B cell (primary cell): ENCODE results near the gene SLC3A2. TPM values are rescaled to one million over a fixed set of nuclear protein-coding genes. Genes with fewer than 3 reads are reported as not detected.
A peak's percentile ranks its signal among the peaks of the same experiment; 100 is the strongest.

Source experiments
- ATAC-seq: fragments of 200-7000 bp; cut with Tn5 transposase; one replicate; pipeline ENCODE4 v1.10.0; 2021; ENCODE audit warnings: low read depth, mild to moderate bottlenecking, moderate number of reproducible peaks, moderate library complexity
- CTCF ChIA-PET: fragments of 350-600 bp; sonication (Branson Sonifier 250); formaldehyde crosslinking; loops from one replicate; lab custom pipeline; 2021; ENCODE audit warnings: antibody characterized with exemption, inconsistent platforms; lab: Charles Lee
- POLR2A ChIA-PET: fragments of 350-600 bp; sonication (Branson Sonifier 250); formaldehyde crosslinking; loops from one replicate; lab custom pipeline; 2021; ENCODE audit warnings: antibody characterized with exemption; lab: Charles Lee
- DNase-seq: peaks from one replicate; pipeline ENCODE4 v3.0.0; 2013
- H2AFZ ChIP-seq: 2 replicates; pipeline ENCODE4 v1.6.1; 2012; ENCODE audit warnings: mild to moderate bottlenecking, low read depth, low read length; ENCODE audit not compliant: insufficient read depth, poor library complexity, severe bottlenecking
- H3K27ac ChIP-seq, 2 donors: 1 replicate in 1 of 2; 2 replicates in 1 of 2; pipeline ENCODE4 v1.5.1; 2012 to 2013; ENCODE audit warnings: low read length in 2 of 2, mild to moderate bottlenecking in 2 of 2, moderate library complexity in 1 of 2
- H3K27me3 ChIP-seq, 4 experiments: fragments of 200-600 bp in 1 of 4; sonication (generic) in 1 of 4; replicated peaks in 1 of 4; 1 replicate in 2 of 4; 2 replicates in 2 of 4; pipeline versions ENCODE4 v1.6.1 to v1.7.0; 2013 to 2016; ENCODE audit warnings: low read length in 3 of 4, mild to moderate bottlenecking in 2 of 4, mixed read lengths in 1 of 4, moderate library complexity in 1 of 4; ENCODE audit not compliant: insufficient read depth in 4 of 4, control insufficient read depth in 3 of 4; ENCODE audit errors: control extremely low read depth in 1 of 4
- H3K36me3 ChIP-seq, 2 experiments: replicated peaks in 1 of 2; 1 replicate in 1 of 2; 2 replicates in 1 of 2; pipeline versions ENCODE4 v1.6.1 to v1.7.1; 2013; ENCODE audit warnings: low read length in 1 of 2; ENCODE audit not compliant: insufficient read depth in 2 of 2, control insufficient read depth in 1 of 2; ENCODE audit errors: control extremely low read depth in 1 of 2, extremely low read depth in 1 of 2
- H3K4me1 ChIP-seq, 2 donors: fragments of 200-600 bp in 1 of 2; sonication (generic) in 1 of 2; 1 replicate in 1 of 2; 2 replicates in 1 of 2; pipeline versions ENCODE4 v1.5.1 to v1.6.1; 2013 to 2017; ENCODE audit warnings: low read length in 2 of 2; ENCODE audit not compliant: control insufficient read depth in 2 of 2, insufficient read depth in 2 of 2
- H3K4me2 ChIP-seq: replicated peaks from 2 replicates; pipeline ENCODE3; 2012; ENCODE audit warnings: mild to moderate bottlenecking, low read depth, low read length; ENCODE audit not compliant: poor library complexity, severe bottlenecking
- H3K4me3 ChIP-seq, 5 experiments: fragments of 200-600 bp in 1 of 5; sonication (generic) in 1 of 5; 1 replicate in 3 of 5; 2 replicates in 2 of 5; pipeline versions ENCODE4 v1.5.1 to v1.7.0; 2011 to 2016; ENCODE audit warnings: low read length in 4 of 5, mild to moderate bottlenecking in 4 of 5, low read depth in 2 of 5, control low read depth in 1 of 5, moderate library complexity in 1 of 5; ENCODE audit not compliant: insufficient read depth in 1 of 5; ENCODE audit errors: control extremely low read depth in 1 of 5, extremely low read depth in 1 of 5
- H3K79me2 ChIP-seq: fragments of 200-600 bp; sonication (generic); one replicate; pipeline ENCODE4 v1.6.0; 2016; ENCODE audit warnings: low read length; ENCODE audit not compliant: control insufficient read depth, insufficient read depth
- H3K9ac ChIP-seq: fragments of 200-600 bp; sonication (generic); 2 replicates; pipeline ENCODE4 v1.6.1; 2017; ENCODE audit warnings: mild to moderate bottlenecking, low read length, moderate library complexity
- H3K9me3 ChIP-seq, 3 donors: one replicate each; pipeline versions ENCODE4 v1.6.1 to v1.7.1; 2013; ENCODE audit warnings: low read length in 2 of 3; ENCODE audit not compliant: control insufficient read depth in 2 of 3, insufficient read depth in 1 of 3; ENCODE audit errors: control extremely low read depth in 1 of 3
- H4K20me1 ChIP-seq: 2 replicates; pipeline ENCODE4 v1.6.0; 2012; ENCODE audit warnings: mild to moderate bottlenecking, low read length; ENCODE audit not compliant: insufficient read depth, control insufficient read depth, poor library complexity, severe bottlenecking
- H3K27ac Mint-ChIP-seq: one replicate; pipeline ENCODE4 v1.8.0; 2021; ENCODE audit warnings: mixed read lengths
- H3K27me3 Mint-ChIP-seq: one replicate; pipeline ENCODE4 v1.8.0; 2021; ENCODE audit warnings: mixed read lengths
- H3K4me1 Mint-ChIP-seq: one replicate; pipeline ENCODE4 v1.8.0; 2021; ENCODE audit warnings: mixed read lengths
- H3K4me3 Mint-ChIP-seq: one replicate; pipeline ENCODE4 v1.8.0; 2021; ENCODE audit warnings: mixed read lengths
- H3K9me3 Mint-ChIP-seq: one replicate; pipeline ENCODE4 v1.8.0; 2022; ENCODE audit warnings: mixed read lengths; ENCODE audit not compliant: insufficient read depth
- EZH2 ChIP-seq: IDR thresholded peaks from 2 replicates; pipeline ENCODE4 v1.6.1; 2012; ENCODE audit warnings: borderline replicate concordance, low read depth, mild to moderate bottlenecking, moderate library complexity, low read length; ENCODE audit not compliant: insufficient read depth, poor library complexity, severe bottlenecking
- WGBS: methylation state at CpG from one replicate; pipeline ENCODE4 v1.1.5; 2013; ENCODE audit warnings: missing lambda C conversion rate; ENCODE audit not compliant: insufficient coverage; 5-methylcytosine and 5-hydroxymethylcytosine counted together
- intact Hi-C: fragments of 100-400 bp; cut with micrococcal nuclease; formaldehyde crosslinking; loops from one replicate; pipeline ENCODE4 v1.10.0; 2022
- polyA plus RNA-seq: library from polyadenylated mRNA; depleted of rRNA; stranded (reverse); fragments of >200 nt; gene quantifications from 2 replicates; pipeline ENCODE4 v1.2.3, GENCODE V29; 2012
- total RNA-seq, 2 donors: library from RNA; stranded (reverse); fragments of 120-200 nt in 1 of 2; gene quantifications; 1 replicate in 1 of 2; 2 replicates in 1 of 2; pipeline versions ENCODE4 v1.2.3 to v1.2.4, GENCODE V29; 2013 to 2022
- TF ChIP-seq, protein P1 (sequence below): fragments of 200-600 bp; IDR thresholded peaks from one replicate; pipeline ENCODE4 v1.8.0; 2022; ENCODE audit warnings: antibody characterized with exemption, mild to moderate bottlenecking

SLC3A2 gene
- total and polyA plus RNA-seq, 2 donors (not counting 1 experiment from before 2014, with no cell fraction given) = 92.0 to 148 TPM

GRCh38 chr11:62846177-62846576 is 34.5 kb upstream of the SLC3A2 start:
- DNase-seq = no peak
- Mint-ChIP-seq H3K9me3 (no peaks in the 10 kb centered on the region), H3K27me3 (no peaks in the 10 kb centered on the region), H3K4me1 (peaks cover 3% of the 10 kb centered on the region), H3K27ac (no peak overlapping the region), H3K4me3 (no peak overlapping the region)
- Histone ChIP-seq H2AFZ (no peak overlapping the region), H4K20me1 (no peaks in the 10 kb centered on the region), H3K4me1 (peaks cover 6 to 15% of the 10 kb centered on the region in 2 donors), H3K9me3 (no peaks in the 10 kb centered on the region), H3K9ac (no peak overlapping the region), H3K4me3 (no peak overlapping the region), H3K4me2 (no peak overlapping the region), H3K79me2 (peaks cover 5% of the 10 kb centered on the region), H3K27me3 (no peaks in the 10 kb centered on the region), H3K36me3 (peaks cover 0 to under 1% of the 10 kb centered on the region in 2 experiments), H3K27ac (no peak overlapping the region)
- TF ChIP-seq, protein P1, sequence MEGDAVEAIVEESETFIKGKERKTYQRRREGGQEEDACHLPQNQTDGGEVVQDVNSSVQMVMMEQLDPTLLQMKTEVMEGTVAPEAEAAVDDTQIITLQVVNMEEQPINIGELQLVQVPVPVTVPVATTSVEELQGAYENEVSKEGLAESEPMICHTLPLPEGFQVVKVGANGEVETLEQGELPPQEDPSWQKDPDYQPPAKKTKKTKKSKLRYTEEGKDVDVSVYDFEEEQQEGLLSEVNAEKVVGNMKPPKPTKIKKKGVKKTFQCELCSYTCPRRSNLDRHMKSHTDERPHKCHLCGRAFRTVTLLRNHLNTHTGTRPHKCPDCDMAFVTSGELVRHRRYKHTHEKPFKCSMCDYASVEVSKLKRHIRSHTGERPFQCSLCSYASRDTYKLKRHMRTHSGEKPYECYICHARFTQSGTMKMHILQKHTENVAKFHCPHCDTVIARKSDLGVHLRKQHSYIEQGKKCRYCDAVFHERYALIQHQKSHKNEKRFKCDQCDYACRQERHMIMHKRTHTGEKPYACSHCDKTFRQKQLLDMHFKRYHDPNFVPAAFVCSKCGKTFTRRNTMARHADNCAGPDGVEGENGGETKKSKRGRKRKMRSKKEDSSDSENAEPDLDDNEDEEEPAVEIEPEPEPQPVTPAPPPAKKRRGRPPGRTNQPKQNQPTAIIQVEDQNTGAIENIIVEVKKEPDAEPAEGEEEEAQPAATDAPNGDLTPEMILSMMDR = no peak
- no peak for TF ChIP-seq EZH2
- WGBS = 80% methylated on average over 3 of the region's 3 CpGs
- ChIA-PET POLR2A (interaction anchor here (2.5 kb wide), 1 partner anchor 8 kb away, joined by 7 read pairs; no protein-coding TSS in a partner anchor), CTCF (interaction anchor here (0.6 to 0.7 kb wide), 2 partner anchors 164 to 455 kb away, joined by 3 read pairs; no protein-coding TSS in a partner anchor)
- intact Hi-C loops = no loop called here
- ATAC-seq = no peak

- no peak for DNase-seq
- peak overlapping the region; percentile 50 for H3K27ac Mint-ChIP-seq
Measured at GRCh38 chr11:62847767-62848314, 32.9 kb upstream of the SLC3A2 start.

More at GRCh38 chr11:62847767-62848314, 32.9 kb upstream of the SLC3A2 start:
- Mint-ChIP-seq H3K4me1 (peaks cover 19% of the 10 kb centered on the region), H3K4me3 (no peak overlapping the region), H3K27me3 (no peaks in the 10 kb centered on the region), H3K9me3 (no peaks in the 10 kb centered on the region)
- no peak for ATAC-seq
- POLR2A ChIA-PET = no interaction called here
- Histone ChIP-seq H3K4me1 (peaks cover 11 to 18% of the 10 kb centered on the region in 2 donors), H3K4me3 (no peak overlapping the region), H3K36me3 (peaks cover 5 to 17% of the 10 kb centered on the region in 2 experiments), H3K9me3 (no peaks in the 10 kb centered on the region), H3K27ac (peak overlapping the region in 1 of 2 donors; percentile 15), H4K20me1 (no peaks in the 10 kb centered on the region), H3K4me2 (no peak overlapping the region), H2AFZ (no peak overlapping the region), H3K9ac (no peak overlapping the region), H3K27me3 (no peaks in the 10 kb centered on the region), H3K79me2 (peaks cover 5% of the 10 kb centered on the region)
- CTCF ChIA-PET = no interaction called here
- intact Hi-C loops = no loop called here
- TF ChIP-seq EZH2 = no peak
- TF ChIP-seq, protein P1 = no peak
- WGBS = no CpG with 5 or more reads among the region's 1 CpG
